Motor neuron (in vitro differentiated cells): ENCODE results near the gene MIER2. TPM values are rescaled to one million over a fixed set of nuclear protein-coding genes. Genes with fewer than 3 reads are reported as not detected.

Experiments used
- ATAC-seq, 8 experiments: fragments of 200-7000 bp; cut with Tn5 transposase; replicated peaks in 6 of 8; 2 replicates each; pipeline ENCODE4 v1.8.0; 2021; ENCODE audit warnings: mild to moderate bottlenecking in 8 of 8, moderate library complexity in 8 of 8
- H3K27ac ChIP-seq, 2 donors: fragments of 250-450 bp; sonication (Bioruptor Pico); 2 replicates each; pipeline ENCODE4 v1.9.0; 2021; ENCODE audit warnings: antibody characterized with exemption in 2 of 2, mild to moderate bottlenecking in 2 of 2, moderate library complexity in 1 of 2
- H3K4me1 ChIP-seq, 2 donors: fragments of 250-450 bp; sonication (Bioruptor Pico); replicated peaks in 1 of 2; 2 replicates each; pipeline ENCODE4 v1.6.1; 2021; ENCODE audit warnings: antibody characterized with exemption in 2 of 2, mild to moderate bottlenecking in 2 of 2, moderate library complexity in 1 of 2
- H3K4me3 ChIP-seq, 5 donors: fragments of 250-450 bp; sonication (Bioruptor Pico); 2 replicates each; pipeline ENCODE4 v1.9.0; 2021; ENCODE audit warnings: antibody characterized with exemption in 5 of 5, mild to moderate bottlenecking in 5 of 5, moderate library complexity in 4 of 5
- WGBS, 10 experiments: fragments of 450-650 bp; shearing (Covaris generic); methylation state at CpG; one replicate each; pipeline ENCODE4 v1.0.0; 2022; 5-methylcytosine and 5-hydroxymethylcytosine counted together
- in situ Hi-C, 9 experiments: fragments of 400-800 bp; cut with MboI; loops; one replicate each; pipeline ENCODE4 v1.15.0; 2021; ENCODE audit warnings: low sequenced_read_pairs in 9 of 9, low pct_unique_long_range_greater_than_20kb in 2 of 9; ENCODE audit not compliant: unreplicated experiment in 9 of 9
- total RNA-seq, 8 experiments: library from RNA; unstranded; fragments of 300-600 nt; gene quantifications; 2 replicates each; pipeline versions ENCODE4 v1.2.3 to v1.2.4, GENCODE V29; 2022

Gene MIER2
- total RNA-seq, 8 experiments from 2014 or later = 6.1 to 25.0 (median 15.8) TPM

DNA sequence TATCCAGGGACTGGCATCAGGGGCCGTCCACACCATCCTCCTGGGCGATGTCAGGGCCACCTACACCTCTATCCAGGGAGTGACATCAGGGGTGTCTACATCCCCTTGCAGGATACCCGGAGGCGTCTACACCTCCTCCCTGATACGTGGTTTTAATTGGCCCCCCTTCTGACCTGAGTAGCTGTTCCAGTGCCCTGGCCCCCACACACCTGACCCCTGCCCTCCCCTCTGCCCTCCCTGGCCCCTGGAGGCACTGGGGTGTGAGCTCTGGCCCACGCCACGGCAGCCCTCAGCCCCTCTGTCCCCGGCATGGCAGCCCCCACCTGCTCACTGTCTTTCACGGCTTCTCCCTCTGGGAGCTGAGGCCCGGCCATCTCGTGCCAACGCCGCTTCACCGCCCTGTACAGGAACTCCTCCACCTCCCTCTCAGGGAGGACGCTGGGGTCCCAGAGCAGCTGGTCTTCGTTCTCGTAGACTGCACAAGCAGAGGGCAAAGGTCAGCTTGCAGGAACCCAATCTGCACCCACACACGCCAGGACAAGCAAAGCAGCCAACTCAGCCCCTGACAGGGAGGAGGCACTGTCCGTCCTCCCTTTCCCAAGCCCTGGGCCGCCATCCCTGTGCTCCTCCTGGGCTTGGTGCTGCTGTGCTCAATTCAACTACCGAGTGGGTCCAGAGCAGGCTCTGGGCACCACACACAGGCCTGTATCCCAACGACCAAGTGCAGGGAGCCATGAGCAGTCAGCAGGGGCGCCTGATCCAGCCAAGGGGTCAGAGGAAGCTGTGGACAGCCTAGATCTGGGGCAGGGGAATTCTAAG lies 31.2 kb downstream of the MIER2 start:
- Histone ChIP-seq H3K4me3 (no peak overlapping the region), H3K27ac (no peak overlapping the region), H3K4me1 (peaks cover 0 to 7% of the 10 kb centered on the region in 2 donors)
- no peak for ATAC-seq
- WGBS, 10 experiments = 74 to 100% (median 80%) methylated on average over 1 to 5 of the region's 23 CpGs; no CpG with 5 or more reads in 5 of the 10 experiments
- in situ Hi-C loops = no loop called here

DNA sequence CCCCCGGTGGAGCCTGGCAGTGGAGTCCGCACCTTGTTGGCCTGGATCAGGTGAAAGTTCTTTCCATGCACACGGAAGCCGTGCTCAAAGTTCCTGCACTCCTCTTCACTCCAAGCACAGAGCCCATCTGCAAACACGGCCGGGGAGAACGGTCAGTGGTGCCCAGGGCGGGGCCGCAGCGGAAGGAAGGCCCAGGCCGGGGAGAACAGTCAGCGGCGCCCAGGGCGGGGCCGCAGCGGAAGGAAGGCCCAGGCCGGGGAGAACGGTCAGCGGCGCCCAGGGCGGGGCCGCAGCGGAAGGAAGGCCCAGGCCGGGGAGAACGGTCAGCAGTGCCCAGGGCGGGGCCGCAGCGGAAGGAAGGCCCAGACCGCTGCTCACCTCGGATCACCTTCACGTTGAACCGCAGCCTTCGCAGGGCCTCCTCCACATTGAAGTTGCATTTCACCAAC lies 32.8 kb downstream of the MIER2 start:
- ATAC-seq = no peak

DNA sequence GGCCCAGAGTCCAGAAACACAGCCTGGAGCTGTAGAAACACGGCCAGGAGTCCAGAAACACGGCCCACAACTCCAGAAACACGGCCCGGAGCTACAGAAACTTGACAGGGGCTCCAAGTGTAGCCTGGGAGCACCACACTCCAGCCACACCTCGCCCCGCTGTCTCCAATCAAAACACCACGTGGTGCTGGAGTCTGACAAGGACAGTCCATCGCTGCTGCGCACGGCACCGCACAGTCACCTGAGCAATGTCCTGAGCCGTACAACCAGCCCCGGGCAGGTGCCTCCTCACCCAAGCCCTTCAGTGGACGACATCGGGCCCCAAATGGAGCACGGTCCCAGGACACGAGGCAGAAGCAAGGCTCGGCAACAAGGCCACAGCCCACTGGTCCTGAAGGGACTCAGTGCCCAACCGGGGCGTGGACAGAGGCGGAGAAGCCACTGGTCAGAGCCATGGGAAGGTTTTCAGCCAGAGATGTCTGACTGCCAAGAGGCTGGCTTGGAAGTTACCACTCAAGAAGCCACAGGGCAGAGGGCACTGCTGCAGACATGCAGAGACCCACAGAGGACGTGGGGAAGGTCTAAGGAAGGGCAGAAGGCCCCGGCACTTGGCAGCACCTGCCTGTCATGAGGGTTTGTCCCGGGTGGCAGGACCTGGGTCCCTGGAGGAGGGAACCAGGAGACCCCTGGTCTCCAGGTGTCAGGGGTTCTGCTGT lies 33.7 kb downstream of the MIER2 start:
- WGBS, 10 experiments = 85 to 98% (median 95%) methylated on average over 3 to 9 of the region's 24 CpGs; no CpG with 5 or more reads in 6 of the 10 experiments

More for the DNA sequence above, 32.8 kb downstream of the MIER2 start:
- Histone ChIP-seq H3K4me3 (no peak overlapping the region), H3K4me1 (peaks cover 0 to 7% of the 10 kb centered on the region in 2 donors), H3K27ac (no peak overlapping the region)
- in situ Hi-C loops = no loop called here
- 95 to 100% (median 100%) methylated on average over 2 to 4 of the region's 33 CpGs; no CpG with 5 or more reads in 6 of the 10 experiments for WGBS, 10 experiments

DNA sequence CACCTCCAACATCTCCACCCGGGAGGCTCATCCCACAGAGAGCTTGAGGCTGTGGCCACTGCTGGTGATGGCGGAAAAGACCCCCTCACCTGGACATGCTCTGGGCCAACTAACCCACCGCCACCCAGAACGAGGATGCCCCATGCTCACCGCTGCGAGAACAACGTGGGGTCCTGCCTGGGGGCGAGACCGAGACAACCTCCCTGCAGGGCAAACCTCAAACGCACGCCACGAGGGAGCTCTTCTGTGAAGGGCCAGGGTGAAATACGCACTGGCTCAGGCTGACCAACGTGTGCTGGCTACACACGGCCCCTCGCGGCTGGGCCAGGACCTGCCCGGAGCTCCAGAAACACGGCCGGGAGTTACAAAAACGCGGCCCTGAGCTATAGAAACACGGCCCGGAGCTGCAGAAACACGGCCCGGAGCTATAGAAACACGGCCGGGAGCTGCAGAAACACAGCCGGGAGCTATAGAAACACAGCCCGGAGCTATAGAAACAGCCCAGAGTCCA lies 34.4 kb downstream of the MIER2 start:
- in situ Hi-C loops = no loop called here
- peak in 5 of 8 experiments; percentile 20 to 93 (median 90) for ATAC-seq
- 70 to 100% (median 77%) methylated on average over 1 to 16 of the region's 30 CpGs; no CpG with 5 or more reads in 7 of the 10 experiments for WGBS, 10 experiments
- Histone ChIP-seq H3K4me1 (peaks cover 0 to 7% of the 10 kb centered on the region in 2 donors), H3K27ac (peak overlapping the region in 1 of 2 donors; percentile 72), H3K4me3 (peak overlapping the region in 2 of 5 donors; percentile 27 to 33)

More for the DNA sequence above, 33.7 kb downstream of the MIER2 start:
- Histone ChIP-seq H3K27ac (no peak overlapping the region), H3K4me3 (no peak overlapping the region), H3K4me1 (peaks cover 0 to 7% of the 10 kb centered on the region in 2 donors)
- in situ Hi-C loops = no loop called here
- ATAC-seq = no peak

DNA sequence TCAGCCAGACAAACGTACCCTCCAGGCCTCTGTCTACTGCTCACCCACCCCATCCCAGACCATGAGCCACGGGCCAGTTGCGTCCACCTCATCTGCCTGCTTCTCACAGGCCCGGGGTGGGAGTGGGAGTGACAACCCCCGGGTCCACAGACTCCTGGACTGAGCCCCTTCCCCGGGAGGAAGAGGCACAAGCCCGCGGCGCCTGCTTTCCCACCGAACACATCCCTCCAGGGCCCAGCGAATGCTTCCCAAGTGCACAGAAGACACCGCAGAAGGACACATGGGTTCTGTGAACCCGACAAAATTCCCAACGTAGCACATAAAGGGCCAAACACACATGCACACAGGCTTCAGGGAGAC lies 35.4 kb downstream of the MIER2 start:
- ATAC-seq = no peak
- peaks cover 0 to 7% of the 10 kb centered on the region in 2 donors for H3K4me1 ChIP-seq
- WGBS, 10 experiments = 80% methylated on average over 1 of the region's 14 CpGs; no CpG with 5 or more reads in 9 of the 10 experiments
- no peak overlapping the region for H3K4me3 ChIP-seq
- H3K27ac ChIP-seq = no peak overlapping the region
- in situ Hi-C loops = no loop called here

DNA sequence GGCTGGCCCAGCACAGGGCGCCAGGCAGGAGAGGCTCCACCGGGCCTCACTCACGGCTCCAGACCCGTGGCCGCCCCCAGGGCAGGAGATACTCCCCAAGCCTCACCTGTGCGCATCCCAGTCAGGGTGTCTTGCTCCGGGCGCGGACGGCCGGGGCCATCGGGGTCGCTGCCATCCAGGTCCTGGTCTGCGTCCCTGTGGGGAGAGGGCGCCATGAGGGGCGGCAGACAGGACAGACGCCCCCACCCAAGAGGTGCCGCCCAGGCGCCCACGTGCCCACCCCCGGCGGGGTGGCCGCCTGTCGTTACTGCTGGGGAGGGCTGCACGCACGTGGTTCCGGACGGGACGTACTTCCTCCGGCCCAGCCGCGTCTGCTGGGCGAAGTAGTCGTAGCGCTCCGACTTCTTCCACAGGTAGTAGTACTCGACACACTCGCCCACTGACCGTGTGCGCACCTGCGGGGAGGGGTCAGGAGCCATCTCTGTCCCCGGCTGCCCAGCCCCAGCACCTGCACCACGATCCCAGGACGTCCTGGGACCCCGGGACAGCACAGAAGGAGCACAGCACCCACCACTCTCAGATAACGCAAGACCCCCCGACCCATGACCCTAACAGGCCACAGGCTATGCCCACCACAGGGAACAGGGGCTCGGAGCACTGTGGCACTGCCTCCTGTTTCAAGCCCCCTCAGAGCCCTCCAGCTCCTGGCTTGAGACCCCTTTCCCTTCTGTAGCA lies 36.0 kb downstream of the MIER2 start:
- ATAC-seq = peak in 1 of 8 experiments; percentile 13
- Histone ChIP-seq H3K4me3 (no peak overlapping the region), H3K4me1 (peaks cover 0 to 7% of the 10 kb centered on the region in 2 donors), H3K27ac (no peak overlapping the region)
- WGBS, 10 experiments = 89 to 100% (median 100%) methylated on average over 1 to 8 of the region's 48 CpGs; no CpG with 5 or more reads in 5 of the 10 experiments
- in situ Hi-C loops = no loop called here

DNA sequence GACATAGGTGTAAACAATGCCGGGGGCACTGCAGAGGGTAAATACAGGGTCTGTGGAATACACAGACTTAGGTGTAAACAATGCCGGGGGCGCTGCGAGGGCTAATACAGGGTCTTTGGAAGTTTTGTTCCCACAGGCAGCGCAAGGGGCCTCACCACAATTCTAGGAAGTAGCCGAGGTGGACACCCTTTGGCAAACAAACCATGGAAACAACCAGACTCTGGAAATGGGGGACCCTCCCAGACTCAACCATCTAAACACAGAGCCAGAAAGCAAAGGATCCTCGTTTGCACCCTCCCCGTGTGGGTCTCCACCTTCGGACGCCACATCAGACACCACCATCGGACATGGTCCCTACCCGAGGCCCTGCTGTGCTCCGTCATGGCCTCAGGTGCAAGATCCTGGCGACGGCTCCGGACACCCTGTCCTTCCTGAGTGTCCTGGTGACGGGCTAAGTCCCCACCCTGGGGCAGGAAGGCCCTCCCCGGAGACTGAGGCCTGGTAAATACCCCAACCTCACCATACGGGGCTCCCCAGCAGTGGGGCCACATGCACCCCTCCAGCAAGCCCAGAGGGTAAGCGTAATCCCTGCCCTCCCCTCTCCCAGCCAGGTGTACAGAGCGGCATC lies 36.7 kb downstream of the MIER2 start:
- WGBS, 10 experiments = 100% methylated on average over 1 to 3 of the region's 21 CpGs; no CpG with 5 or more reads in 7 of the 10 experiments
- Histone ChIP-seq H3K4me3 (no peak overlapping the region), H3K4me1 (peaks cover 0 to 7% of the 10 kb centered on the region in 2 donors), H3K27ac (no peak overlapping the region)
- in situ Hi-C loops = no loop called here
- peak in 1 of 8 experiments; percentile 14 for ATAC-seq

DNA sequence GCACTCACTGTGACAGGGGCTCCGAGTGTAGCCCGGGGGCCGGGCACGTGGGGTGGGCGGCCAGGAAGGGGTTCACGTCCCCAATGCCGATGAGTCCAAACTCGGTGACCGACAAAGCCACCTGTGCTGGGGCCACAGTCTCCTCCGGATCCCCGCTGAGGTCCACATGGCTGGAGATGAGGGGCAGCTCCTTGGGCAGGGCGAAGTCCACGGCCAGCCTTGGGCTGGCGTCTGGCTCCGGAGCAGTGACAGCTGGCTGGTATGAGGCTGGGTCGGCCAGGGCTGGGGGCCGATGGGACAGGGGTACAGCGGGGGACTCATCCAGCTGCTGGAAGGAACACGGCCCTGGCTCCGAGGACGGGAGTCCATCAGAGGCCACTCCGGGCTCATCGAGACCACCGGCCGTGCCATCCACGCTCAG lies 37.5 kb downstream of the MIER2 start:
- ATAC-seq = peak in 1 of 8 experiments; percentile 9
- 87 to 100% methylated on average over 1 to 3 of the region's 26 CpGs; no CpG with 5 or more reads in 8 of the 10 experiments for WGBS, 10 experiments
- no peak overlapping the region for H3K4me3 ChIP-seq

DNA sequence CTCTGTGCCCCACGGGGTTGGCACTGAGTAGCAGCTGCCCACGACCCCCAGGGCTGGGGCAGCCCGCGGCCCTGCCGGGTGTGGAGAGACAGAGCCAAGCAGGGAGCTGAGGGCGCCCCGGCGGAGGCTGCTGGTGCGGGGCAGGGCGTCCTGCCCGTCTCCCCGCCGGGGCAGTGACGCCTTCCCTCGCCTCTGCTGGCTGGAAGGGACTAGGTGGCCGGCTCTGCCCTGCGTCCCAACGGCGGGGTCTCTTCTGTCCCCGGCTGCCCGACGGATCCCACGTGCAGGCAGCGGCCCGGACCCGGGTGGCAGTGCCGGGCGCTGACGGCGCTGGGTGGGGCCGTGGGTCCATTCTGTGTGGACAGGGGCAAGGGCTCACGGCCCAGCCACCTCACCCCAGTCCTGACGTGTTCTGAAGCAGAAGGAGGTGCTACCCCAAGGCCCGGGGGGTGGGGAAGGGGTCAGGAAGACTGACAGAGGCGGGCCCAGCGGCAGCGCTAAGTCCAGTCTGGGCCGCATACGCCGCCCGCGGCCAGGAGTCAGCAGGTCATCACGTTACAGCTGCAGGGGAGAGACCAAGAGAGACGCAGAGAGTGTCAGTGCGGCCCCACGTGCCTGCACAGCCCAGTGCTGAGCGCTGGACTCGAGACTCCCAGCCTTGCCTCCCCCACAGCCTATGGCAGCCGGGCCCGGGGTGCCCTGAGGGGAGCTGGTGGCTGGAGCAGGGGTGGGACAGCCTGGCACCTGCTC lies 38.3 kb downstream of the MIER2 start:
- WGBS, 10 experiments = 83 to 100% (median 100%) methylated on average over 2 to 7 of the region's 50 CpGs; no CpG with 5 or more reads in 6 of the 10 experiments

More for the DNA sequence above, 37.5 kb downstream of the MIER2 start:
- Histone ChIP-seq H3K4me1 (peaks cover 0 to 7% of the 10 kb centered on the region in 2 donors), H3K27ac (no peak overlapping the region)
- in situ Hi-C loops = no loop called here

DNA sequence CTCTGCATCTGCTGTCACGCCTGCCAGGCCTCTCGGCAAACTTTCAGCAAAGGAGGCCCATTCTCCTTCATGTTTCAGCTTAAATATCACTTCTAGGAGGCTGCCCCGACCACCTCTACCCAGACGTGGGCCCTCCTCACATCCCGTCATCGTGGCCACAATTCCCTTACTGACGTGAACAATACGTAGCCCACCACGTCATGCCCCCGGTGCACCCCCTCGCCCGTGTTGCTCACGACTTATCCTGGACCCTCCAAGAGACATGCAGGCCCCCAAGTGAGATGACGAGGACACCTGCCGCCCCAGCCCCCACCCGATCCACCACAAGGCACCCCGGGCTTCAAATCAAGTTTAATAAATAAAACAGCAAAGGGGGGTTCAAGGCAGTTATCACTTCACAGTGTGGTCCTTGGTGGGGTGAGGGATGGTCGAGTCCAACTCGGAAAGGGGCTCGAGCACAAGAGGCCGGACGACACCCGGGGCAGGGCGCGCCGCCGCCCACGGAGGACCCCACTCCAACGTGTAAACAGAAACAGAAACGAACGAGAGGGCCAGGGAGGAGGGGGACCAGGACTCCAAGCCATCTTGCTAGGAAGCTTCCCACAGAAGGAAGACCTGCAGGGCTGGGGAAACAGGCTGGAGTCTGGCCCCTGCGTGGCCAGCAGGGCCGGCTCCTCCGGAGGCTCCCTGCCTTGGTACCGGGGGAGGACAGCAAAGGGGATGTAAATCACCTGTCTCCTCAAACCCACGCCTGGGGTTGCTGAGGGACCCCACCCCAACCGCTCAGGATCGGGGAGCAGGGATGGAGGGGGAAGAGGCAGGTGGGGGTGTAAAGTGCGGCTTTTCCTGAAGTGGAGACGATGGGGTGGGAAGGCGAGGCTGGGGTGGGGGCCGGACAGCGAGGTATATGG lies 39.1 kb downstream of the MIER2 start:
- peak in 1 of 8 experiments; percentile 9 for ATAC-seq
- Histone ChIP-seq H3K27ac (no peak overlapping the region), H3K4me1 (peaks cover 0 to 7% of the 10 kb centered on the region in 2 donors), H3K4me3 (no peak overlapping the region)
- WGBS, 10 experiments = 75 to 100% (median 85%) methylated on average over 1 to 9 of the region's 43 CpGs; no CpG with 5 or more reads in 6 of the 10 experiments
- in situ Hi-C loops = no loop called here

More for the DNA sequence above, 38.3 kb downstream of the MIER2 start:
- H3K4me3 ChIP-seq = no peak overlapping the region
- peaks cover 0 to 7% of the 10 kb centered on the region in 2 donors for H3K4me1 ChIP-seq
- in situ Hi-C loops = no loop called here
- peak in 2 of 8 experiments; percentile 17 to 28 for ATAC-seq
- no peak overlapping the region for H3K27ac ChIP-seq
